Stimulated activated CD8-positive, alpha-beta memory T cell treated with anti-CD3 and anti-CD28 coated beads, Interleukin-4, amount 100 ng/mL, for 4 hours (primary cell): ENCODE results near the gene ADAMTSL1.

ENCODE experiments used
- DNase-seq, 2 donors: peaks; one replicate each; pipeline ENCODE4 v3.0.0-alpha.2; 2020; ENCODE audit warnings: low read depth in 2 of 2, low spot score in 1 of 2

The ADAMTSL1 gene

GRCh38 chr9:18473652-18474279 is at the start of gene ADAMTSL1:
ADAMTSL1 (plus strand) TSS chr9:18474153; CDS start chr9:18474233, 80 bp downstream.
- DNase-seq = no peak

GRCh38 chr9:18427691-18428090 is 46.3 kb upstream of the ADAMTSL1 start:
- no peak for DNase-seq

GRCh38 chr9:18428661-18429060 is 45.3 kb upstream of the ADAMTSL1 start:
- no peak for DNase-seq

- DNase-seq = no peak
Measured at GRCh38 chr9:18429070-18429469, 44.9 kb upstream of the ADAMTSL1 start.

- DNase-seq = no peak
Measured at GRCh38 chr9:18433620-18434019, 40.3 kb upstream of the ADAMTSL1 start.

GRCh38 chr9:18437315-18438201 is 36.4 kb upstream of the ADAMTSL1 start:
- no peak for DNase-seq

- DNase-seq = no peak
Measured at GRCh38 chr9:18438300-18438925, 35.5 kb upstream of the ADAMTSL1 start.

- DNase-seq = no peak
Measured at GRCh38 chr9:18438951-18439350, 35.0 kb upstream of the ADAMTSL1 start.

GRCh38 chr9:18441261-18441660 is 32.7 kb upstream of the ADAMTSL1 start:
- DNase-seq = no peak

- peak in 1 of 2 donors; percentile 1 for DNase-seq
Measured at GRCh38 chr9:18442629-18443491, 31.1 kb upstream of the ADAMTSL1 start.

- DNase-seq = no peak
Measured at GRCh38 chr9:18447131-18447530, 26.8 kb upstream of the ADAMTSL1 start.

GRCh38 chr9:18447541-18447940 is 26.4 kb upstream of the ADAMTSL1 start:
- DNase-seq = no peak

- no peak for DNase-seq
Measured at GRCh38 chr9:18448101-18448500, 25.9 kb upstream of the ADAMTSL1 start.

GRCh38 chr9:18451406-18451805 is 22.5 kb upstream of the ADAMTSL1 start:
- DNase-seq = no peak

- DNase-seq = no peak
Measured at GRCh38 chr9:18452276-18452675, 21.7 kb upstream of the ADAMTSL1 start.

- DNase-seq = no peak
Measured at GRCh38 chr9:18456624-18457237, 17.2 kb upstream of the ADAMTSL1 start.

GRCh38 chr9:18457510-18457909 is 16.4 kb upstream of the ADAMTSL1 start:
- no peak for DNase-seq

GRCh38 chr9:18459962-18460584 is 13.9 kb upstream of the ADAMTSL1 start:
- DNase-seq = no peak

- no peak for DNase-seq
Measured at GRCh38 chr9:18461496-18461895, 12.5 kb upstream of the ADAMTSL1 start.

GRCh38 chr9:18463991-18464390 is 10.0 kb upstream of the ADAMTSL1 start:
- no peak for DNase-seq
